ENCODE data around the gene KIF12. TPM values are rescaled to one million over a fixed set of nuclear protein-coding genes. Genes with fewer than 3 reads are reported as not detected.

The KIF12 gene
- total and polyA plus RNA-seq, 2 donors (not counting 1 experiment from before 2014, with no cell fraction given) = not detected

- no peaks in the 10 kb centered on the region for H4K20me1 ChIP-seq (ENCODE audit: control insufficient read depth, insufficient read depth, low read length, poor library complexity, severe bottlenecking)
- H3K27me3 ChIP-seq (replicated peaks in 1 of 4; ENCODE audit: control extremely low read depth in 1 of 4, control insufficient read depth in 3 of 4, insufficient read depth in 4 of 4, low read length in 3 of 4) = peaks cover 0 to 2% (median 0%) of the 10 kb centered on the region in 4 experiments
- Mint-ChIP-seq H3K4me3 (no peak overlapping the region), H3K4me1 (no peaks in the 10 kb centered on the region), H3K9me3 (ENCODE audit: insufficient read depth) (no peaks in the 10 kb centered on the region), H3K27me3 (peaks cover 19% of the 10 kb centered on the region), H3K27ac (no peak overlapping the region)
- no peak overlapping the region for H3K27ac ChIP-seq (ENCODE audit: low read length in 2 of 2)
- H2AFZ ChIP-seq (ENCODE audit: insufficient read depth, low read depth, low read length, poor library complexity, severe bottlenecking) = no peak overlapping the region
- H3K4me3 ChIP-seq (ENCODE audit: control extremely low read depth in 1 of 5, extremely low read depth in 1 of 5, insufficient read depth in 1 of 5, low read depth in 2 of 5, low read length in 4 of 5) = no peak overlapping the region
- H3K9me3 ChIP-seq (ENCODE audit: control extremely low read depth in 1 of 3, control insufficient read depth in 2 of 3, insufficient read depth in 1 of 3, low read length in 2 of 3) = peaks cover 0 to 11% (median 0%) of the 10 kb centered on the region in 3 donors
- DNase-seq (no peak), ATAC-seq (ENCODE audit: low read depth) (no peak)
- 85% methylated on average over 14 of the region's 14 CpGs for WGBS (ENCODE audit: insufficient coverage)
- no peaks in the 10 kb centered on the region for H3K79me2 ChIP-seq (ENCODE audit: control insufficient read depth, insufficient read depth, low read length)
- TF ChIP-seq, protein P1, sequence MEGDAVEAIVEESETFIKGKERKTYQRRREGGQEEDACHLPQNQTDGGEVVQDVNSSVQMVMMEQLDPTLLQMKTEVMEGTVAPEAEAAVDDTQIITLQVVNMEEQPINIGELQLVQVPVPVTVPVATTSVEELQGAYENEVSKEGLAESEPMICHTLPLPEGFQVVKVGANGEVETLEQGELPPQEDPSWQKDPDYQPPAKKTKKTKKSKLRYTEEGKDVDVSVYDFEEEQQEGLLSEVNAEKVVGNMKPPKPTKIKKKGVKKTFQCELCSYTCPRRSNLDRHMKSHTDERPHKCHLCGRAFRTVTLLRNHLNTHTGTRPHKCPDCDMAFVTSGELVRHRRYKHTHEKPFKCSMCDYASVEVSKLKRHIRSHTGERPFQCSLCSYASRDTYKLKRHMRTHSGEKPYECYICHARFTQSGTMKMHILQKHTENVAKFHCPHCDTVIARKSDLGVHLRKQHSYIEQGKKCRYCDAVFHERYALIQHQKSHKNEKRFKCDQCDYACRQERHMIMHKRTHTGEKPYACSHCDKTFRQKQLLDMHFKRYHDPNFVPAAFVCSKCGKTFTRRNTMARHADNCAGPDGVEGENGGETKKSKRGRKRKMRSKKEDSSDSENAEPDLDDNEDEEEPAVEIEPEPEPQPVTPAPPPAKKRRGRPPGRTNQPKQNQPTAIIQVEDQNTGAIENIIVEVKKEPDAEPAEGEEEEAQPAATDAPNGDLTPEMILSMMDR (IDR thresholded peaks at IDR 0.05) = no peak
- TF ChIP-seq EZH2 (IDR thresholded peaks at IDR 0.05; ENCODE audit: borderline replicate concordance, insufficient read depth, low read depth, low read length, poor library complexity, severe bottlenecking) = no peak
- intact Hi-C loops (cut with micrococcal nuclease) = no loop called here
- no peaks in the 10 kb centered on the region for H3K36me3 ChIP-seq (replicated peaks in 1 of 2; ENCODE audit: control extremely low read depth in 1 of 2, control insufficient read depth in 1 of 2, extremely low read depth in 1 of 2, insufficient read depth in 2 of 2, low read length in 1 of 2)
- H3K4me1 ChIP-seq (ENCODE audit: control insufficient read depth in 2 of 2, insufficient read depth in 2 of 2, low read length in 2 of 2) = no peaks in the 10 kb centered on the region
- no peak overlapping the region for H3K4me2 ChIP-seq (replicated peaks; ENCODE audit: low read depth, low read length, poor library complexity, severe bottlenecking)
- no peak overlapping the region for H3K9ac ChIP-seq (ENCODE audit: low read length)
- CTCF ChIA-PET = interaction anchor here (1.2 to 3.3 kb wide), 2 partner anchors 9 to 10 kb away, joined by 3 to 10 read pairs; no protein-coding TSS in a partner anchor
- POLR2A ChIA-PET = no interaction called here
Measured at GRCh38 chr9:114072184-114073140, 26.6 kb downstream of the KIF12 start.
